Peyer's patch (tissue), 4 donors: ENCODE data around the gene RILPL2.
"Not testable (repeated sequence)": the region's sequence is repeated elsewhere in the genome, so short reads cannot be mapped to it uniquely, and the experiment has no call there.

Experiments
- POLR2A ChIP-seq, 2 donors: fragments of 450-650 bp; IDR thresholded peaks; one replicate each; pipeline ENCODE4 v1.5.1; 2017; ENCODE audit warnings: antibody characterized with exemption in 2 of 2, mild to moderate bottlenecking in 2 of 2, moderate library complexity in 2 of 2
- TF ChIP-seq, protein P1 (sequence below), 6 experiments: fragments of 450-650 bp in 4 of 6; fragments of 200-600 bp in 2 of 6; sonication (generic) in 1 of 6; IDR thresholded peaks; one replicate each; pipeline ENCODE4 v1.5.1; 2017 to 2019; ENCODE audit warnings: antibody characterized with exemption in 6 of 6, mild to moderate bottlenecking in 3 of 6, moderate library complexity in 1 of 6

GRCh38 chr12:123429101-123429500 is 7.4 kb downstream of the RILPL2 start:
- TF ChIP-seq, protein P1, sequence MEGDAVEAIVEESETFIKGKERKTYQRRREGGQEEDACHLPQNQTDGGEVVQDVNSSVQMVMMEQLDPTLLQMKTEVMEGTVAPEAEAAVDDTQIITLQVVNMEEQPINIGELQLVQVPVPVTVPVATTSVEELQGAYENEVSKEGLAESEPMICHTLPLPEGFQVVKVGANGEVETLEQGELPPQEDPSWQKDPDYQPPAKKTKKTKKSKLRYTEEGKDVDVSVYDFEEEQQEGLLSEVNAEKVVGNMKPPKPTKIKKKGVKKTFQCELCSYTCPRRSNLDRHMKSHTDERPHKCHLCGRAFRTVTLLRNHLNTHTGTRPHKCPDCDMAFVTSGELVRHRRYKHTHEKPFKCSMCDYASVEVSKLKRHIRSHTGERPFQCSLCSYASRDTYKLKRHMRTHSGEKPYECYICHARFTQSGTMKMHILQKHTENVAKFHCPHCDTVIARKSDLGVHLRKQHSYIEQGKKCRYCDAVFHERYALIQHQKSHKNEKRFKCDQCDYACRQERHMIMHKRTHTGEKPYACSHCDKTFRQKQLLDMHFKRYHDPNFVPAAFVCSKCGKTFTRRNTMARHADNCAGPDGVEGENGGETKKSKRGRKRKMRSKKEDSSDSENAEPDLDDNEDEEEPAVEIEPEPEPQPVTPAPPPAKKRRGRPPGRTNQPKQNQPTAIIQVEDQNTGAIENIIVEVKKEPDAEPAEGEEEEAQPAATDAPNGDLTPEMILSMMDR (IDR thresholded peaks at IDR 0.05) = not testable (repeated sequence)
- TF ChIP-seq POLR2A (IDR thresholded peaks at IDR 0.05) = not testable (repeated sequence)
